OCI-LY7 (cell line): ENCODE measurements around the gene KMT5B. TPM values are rescaled to one million over a fixed set of nuclear protein-coding genes. Genes with fewer than 3 reads are reported as not detected.

Experiments
- BruUV-seq: library from RNA; stranded (reverse); fragments of 400-500 nt; replicated peaks from 2 replicates; lab custom pipeline; 2021; lab: Mats Ljungman, UMichigan
- CTCF ChIA-PET: fragments of 300-600 bp; sonication (Branson Sonifier 250); formaldehyde crosslinking; loops from one replicate; lab custom pipeline; 2022; ENCODE audit warnings: antibody characterized with exemption; ENCODE audit not compliant: unreplicated experiment; lab: Charles Lee
- POLR2A ChIA-PET: fragments of 300-600 bp; sonication (Branson Sonifier 250); formaldehyde crosslinking; loops from one replicate; lab custom pipeline; 2022; ENCODE audit warnings: antibody characterized with exemption; lab: Charles Lee
- DNase-seq: peaks from one replicate; pipeline ENCODE4 v3.0.0-alpha.2; 2015; ENCODE audit warnings: low spot score
- H2AFZ ChIP-seq: fragments of 200-600 bp; sonication (generic), shearing (Covaris generic); 2 replicates; pipeline ENCODE4 v1.6.1; 2014; ENCODE audit warnings: mild to moderate bottlenecking, antibody characterized with exemption, low read length, moderate library complexity
- H3K27ac ChIP-seq: fragments of 200-600 bp; sonication (generic); 2 replicates; pipeline ENCODE4 v1.5.1; 2014; ENCODE audit warnings: mixed run types, low read depth, mild to moderate bottlenecking, moderate library complexity, low read length, inconsistent platforms; ENCODE audit not compliant: poor library complexity, severe bottlenecking
- H3K36me3 ChIP-seq: fragments of 200-600 bp; sonication (generic); 2 replicates; pipeline ENCODE4 v1.6.1; 2014; ENCODE audit warnings: mild to moderate bottlenecking, antibody characterized with exemption, low read length, moderate library complexity, mixed read lengths; ENCODE audit not compliant: insufficient read depth
- H3K4me1 ChIP-seq: fragments of 200-600 bp; sonication (generic); 2 replicates; pipeline ENCODE4 v1.5.1; 2014; ENCODE audit warnings: mild to moderate bottlenecking, low read length; ENCODE audit not compliant: insufficient read depth, poor library complexity, severe bottlenecking
- H3K4me2 ChIP-seq: fragments of 200-600 bp; sonication (generic); 2 replicates; pipeline ENCODE4 v1.6.1; 2014; ENCODE audit warnings: mild to moderate bottlenecking, low read length
- H3K4me3 ChIP-seq: fragments of 200-600 bp; sonication (generic); 2 replicates; pipeline ENCODE4 v1.5.1; 2014; ENCODE audit warnings: mild to moderate bottlenecking, low read depth, low read length; ENCODE audit not compliant: poor library complexity, severe bottlenecking
- H3K79me2 ChIP-seq: fragments of 200-600 bp; sonication (generic); 2 replicates; pipeline ENCODE4 v1.6.1; 2016; ENCODE audit warnings: low read depth, mild to moderate bottlenecking, low read length, moderate library complexity, mixed read lengths; ENCODE audit not compliant: insufficient read depth
- H3K9me2 ChIP-seq: fragments of 200-600 bp; sonication (generic); 2 replicates; pipeline ENCODE4 v1.6.1; 2016; ENCODE audit warnings: mild to moderate bottlenecking, low read length, mixed read lengths; ENCODE audit not compliant: insufficient read depth
- H3K9me3 ChIP-seq: fragments of 200-600 bp; sonication (generic); 2 replicates; pipeline ENCODE4 v1.6.1; 2014; ENCODE audit warnings: mild to moderate bottlenecking, mixed run types, low read length, mixed read lengths
- H4K20me1 ChIP-seq: fragments of 200-600 bp; sonication (generic); 2 replicates; pipeline ENCODE4 v1.6.1; 2014; ENCODE audit warnings: mild to moderate bottlenecking, antibody characterized with exemption, low read length, moderate library complexity, mixed read lengths; ENCODE audit not compliant: insufficient read depth
- EZH2phosphoT487 ChIP-seq: fragments of 200-600 bp; sonication (generic); IDR thresholded peaks from 2 replicates; pipeline ENCODE4 v1.6.1; 2018; ENCODE audit warnings: low read depth, borderline replicate concordance, mild to moderate bottlenecking, mixed run types, antibody characterized with exemption, low read length, moderate library complexity, mixed read lengths
- intact Hi-C: fragments of 100-400 bp; cut with micrococcal nuclease; formaldehyde crosslinking; loops from one replicate; pipeline ENCODE4 v1.10.0; 2022; ENCODE audit not compliant: unreplicated experiment
- total RNA-seq, 2 experiments: library from RNA; depleted of rRNA in 1 of 2; stranded (reverse); fragments of >200 nt in 1 of 2; shearing (Covaris generic) in 1 of 2; gene quantifications; 2 replicates each; pipeline ENCODE4 v1.2.3, GENCODE V29; 2014 to 2022
- TF ChIP-seq, protein P1 (sequence below): fragments of 200-600 bp; sonication (generic); conservative IDR thresholded peaks from 2 replicates; pipeline ENCODE4 v1.5.1; 2014; ENCODE audit warnings: mild to moderate bottlenecking, antibody characterized with exemption, low read length, moderate library complexity, mixed read lengths

The KMT5B gene
- total RNA-seq, 2 experiments from 2014 or later = 14.3 to 28.8 TPM

- Histone ChIP-seq H3K27ac (no peak overlapping the region), H3K36me3 (peaks cover 69% of the 10 kb centered on the region), H3K4me1 (peaks cover 29% of the 10 kb centered on the region), H3K79me2 (peaks cover 14% of the 10 kb centered on the region; the same call in 1 of the 2 replicates), H3K4me3 (no peak overlapping the region), H2AFZ (no peak overlapping the region), H3K9me3 (no peaks in the 10 kb centered on the region), H3K9me2 (no peaks in the 10 kb centered on the region), H4K20me1 (no peaks in the 10 kb centered on the region), H3K4me2 (no peak overlapping the region)
- TF ChIP-seq EZH2phosphoT487 = no peak
- TF ChIP-seq, protein P1, sequence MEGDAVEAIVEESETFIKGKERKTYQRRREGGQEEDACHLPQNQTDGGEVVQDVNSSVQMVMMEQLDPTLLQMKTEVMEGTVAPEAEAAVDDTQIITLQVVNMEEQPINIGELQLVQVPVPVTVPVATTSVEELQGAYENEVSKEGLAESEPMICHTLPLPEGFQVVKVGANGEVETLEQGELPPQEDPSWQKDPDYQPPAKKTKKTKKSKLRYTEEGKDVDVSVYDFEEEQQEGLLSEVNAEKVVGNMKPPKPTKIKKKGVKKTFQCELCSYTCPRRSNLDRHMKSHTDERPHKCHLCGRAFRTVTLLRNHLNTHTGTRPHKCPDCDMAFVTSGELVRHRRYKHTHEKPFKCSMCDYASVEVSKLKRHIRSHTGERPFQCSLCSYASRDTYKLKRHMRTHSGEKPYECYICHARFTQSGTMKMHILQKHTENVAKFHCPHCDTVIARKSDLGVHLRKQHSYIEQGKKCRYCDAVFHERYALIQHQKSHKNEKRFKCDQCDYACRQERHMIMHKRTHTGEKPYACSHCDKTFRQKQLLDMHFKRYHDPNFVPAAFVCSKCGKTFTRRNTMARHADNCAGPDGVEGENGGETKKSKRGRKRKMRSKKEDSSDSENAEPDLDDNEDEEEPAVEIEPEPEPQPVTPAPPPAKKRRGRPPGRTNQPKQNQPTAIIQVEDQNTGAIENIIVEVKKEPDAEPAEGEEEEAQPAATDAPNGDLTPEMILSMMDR = no peak
- DNase-seq = no peak
- intact Hi-C loops = no loop called here
- ChIA-PET POLR2A (no interaction called here), CTCF (no interaction called here)
- BruUV-seq = TSS peak; percentile 64
Measured at GRCh38 chr11:68261749-68262543, 48.9 kb upstream of the KMT5B start.

- intact Hi-C loops = no loop called here
- Histone ChIP-seq H3K79me2 (peaks cover 14% of the 10 kb centered on the region; the same call in 1 of the 2 replicates), H3K27ac (no peak overlapping the region), H2AFZ (no peak overlapping the region), H3K36me3 (peaks cover 65% of the 10 kb centered on the region), H3K4me2 (no peak overlapping the region), H3K9me3 (no peaks in the 10 kb centered on the region), H3K4me1 (peaks cover 21% of the 10 kb centered on the region), H4K20me1 (no peaks in the 10 kb centered on the region), H3K9me2 (no peaks in the 10 kb centered on the region), H3K4me3 (no peak overlapping the region)
- POLR2A ChIA-PET = no interaction called here
- DNase-seq = no peak
- TF ChIP-seq, protein P1 = no peak
- BruUV-seq = no TSS peak
- CTCF ChIA-PET = no interaction called here
Measured at GRCh38 chr11:68261006-68261405, 47.9 kb upstream of the KMT5B start.

GRCh38 chr11:68260484-68260883, 47.4 kb upstream of the KMT5B start:
- Histone ChIP-seq H3K27ac (no peak overlapping the region), H3K9me3 (no peaks in the 10 kb centered on the region), H3K36me3 (peaks cover 60% of the 10 kb centered on the region), H2AFZ (no peak overlapping the region), H3K79me2 (peaks cover 10% of the 10 kb centered on the region; the same call in 1 of the 2 replicates), H3K9me2 (no peaks in the 10 kb centered on the region), H3K4me2 (no peak overlapping the region), H4K20me1 (no peaks in the 10 kb centered on the region), H3K4me1 (peaks cover 15% of the 10 kb centered on the region), H3K4me3 (no peak overlapping the region)
- intact Hi-C loops = no loop called here
- ChIA-PET CTCF (interaction anchor here (4.2 kb wide), 1 partner anchor 37 kb away, joined by 26 read pairs; no protein-coding TSS in a partner anchor), POLR2A (interaction anchor here (4.1 kb wide), 1 partner anchor 36 kb away, joined by 24 read pairs; no protein-coding TSS in a partner anchor)
- no peak for DNase-seq
- BruUV-seq = no TSS peak
- no peak for TF ChIP-seq EZH2phosphoT487
- TF ChIP-seq, protein P1 = no peak
